ENCODE data around the gene IST1.

Gene IST1

DNA sequence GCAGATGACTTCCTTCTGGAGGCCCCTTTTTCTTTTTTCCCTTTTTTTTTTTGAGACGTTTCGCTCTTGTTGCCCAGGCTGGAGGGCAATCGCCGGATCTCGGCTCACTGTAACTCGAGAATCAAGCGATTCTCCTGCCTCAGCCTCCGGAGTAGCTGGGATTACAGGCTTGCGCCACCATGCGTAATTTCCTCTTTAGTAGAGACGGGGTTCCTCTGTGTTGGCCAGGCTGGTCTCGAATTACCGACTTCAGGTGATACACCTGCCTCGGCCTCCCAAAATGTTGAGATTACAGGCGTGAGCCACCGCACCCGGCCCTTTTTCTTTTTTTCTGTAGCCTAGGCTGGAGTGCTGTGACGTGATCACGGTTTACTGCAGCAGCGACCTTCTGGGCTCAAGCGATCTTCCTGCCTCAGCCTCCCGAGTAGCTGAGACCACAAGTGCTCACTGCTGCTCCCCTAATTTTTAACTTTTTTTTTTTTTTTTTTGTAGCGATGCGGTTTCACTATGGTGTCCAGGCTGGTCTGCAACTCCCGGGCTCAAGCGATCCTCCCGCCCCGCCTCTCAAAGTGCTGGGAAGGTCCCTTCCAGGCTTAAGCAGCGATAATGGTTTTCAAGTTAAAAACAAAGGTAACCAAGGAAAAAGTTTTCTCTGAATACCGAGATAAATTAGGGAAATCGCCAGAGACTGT, 956 bp upstream of the IST1 start:
- H3K4me3 ChIP-seq (ENCODE audit: low read depth, low read length): peak overlapping the region; percentile 98
- no peak for TF ChIP-seq CTCF (IDR thresholded peaks at IDR 0.05; ENCODE audit: low read depth, low read length)

- peak overlapping the region; percentile 98 for H3K4me3 ChIP-seq (ENCODE audit: low read depth, low read length)
- TF ChIP-seq CTCF (IDR thresholded peaks at IDR 0.05; ENCODE audit: low read depth, low read length): no peak
Observed at GRCh38 chr16:71895679-71896365, 491 bp downstream of the IST1 start.

- no peak for TF ChIP-seq CTCF (IDR thresholded peaks at IDR 0.05; ENCODE audit: low read depth, low read length)
- H3K4me3 ChIP-seq (ENCODE audit: low read depth, low read length): peak overlapping the region; percentile 98
Observed at GRCh38 chr16:71896764-71897368, 1.5 kb downstream of the IST1 start.

DNA sequence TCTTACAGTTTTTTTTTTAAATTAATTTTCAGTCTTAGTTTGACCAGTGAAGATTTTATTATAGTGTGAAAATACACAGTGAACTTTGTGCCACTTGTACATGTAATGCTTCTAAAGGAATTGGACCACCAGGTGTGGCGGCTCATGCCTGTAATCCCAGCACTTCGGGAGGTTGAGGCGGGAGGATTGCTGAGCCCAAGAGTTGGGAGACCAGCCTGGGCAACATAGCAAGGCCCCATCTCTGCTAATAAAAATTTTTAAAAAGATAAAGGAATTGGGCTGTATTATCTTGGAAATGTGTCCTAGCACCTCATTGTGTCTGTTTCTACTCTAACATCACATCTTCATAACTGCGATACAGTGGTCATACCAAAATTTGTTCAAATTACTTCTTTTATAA, 3.8 kb downstream of the IST1 start:
- H3K4me3 ChIP-seq (ENCODE audit: low read depth, low read length): no peak overlapping the region
- no peak for TF ChIP-seq CTCF (IDR thresholded peaks at IDR 0.05; ENCODE audit: low read depth, low read length)

DNA sequence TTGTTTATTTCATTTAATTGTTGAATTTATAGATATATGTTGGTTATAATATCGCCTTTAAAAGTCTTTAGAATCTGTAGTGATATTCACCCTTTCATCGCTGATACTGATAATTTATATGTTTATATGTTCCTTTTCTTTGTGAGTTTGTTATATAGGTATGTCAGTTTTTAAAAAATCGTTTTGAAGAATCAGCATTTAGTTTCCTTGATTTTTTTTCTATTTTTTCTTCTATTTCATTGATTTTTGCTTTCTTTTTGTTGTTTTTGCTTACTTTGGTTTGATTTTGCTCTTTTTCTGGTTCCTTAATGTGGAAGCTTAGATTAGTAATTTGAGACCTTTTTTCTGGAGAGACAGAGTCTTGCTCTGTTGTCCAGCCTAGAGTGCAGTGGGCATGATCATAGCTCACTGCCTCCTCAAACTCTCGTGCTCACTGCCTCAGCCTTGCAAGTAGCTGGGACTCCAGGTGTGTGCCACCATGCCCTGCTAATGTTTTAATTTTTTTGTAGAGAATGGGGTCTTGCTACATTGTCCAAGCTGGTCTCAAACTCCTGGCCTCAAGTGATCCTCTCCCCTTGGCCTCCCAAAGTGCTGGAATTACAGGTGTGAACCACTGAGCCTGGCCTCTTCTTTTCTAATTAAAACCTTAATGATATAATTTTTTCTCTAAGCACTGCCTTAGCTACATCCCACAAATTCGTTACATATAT, 7.5 kb downstream of the IST1 start:
- no peak overlapping the region for H3K4me3 ChIP-seq (ENCODE audit: low read depth, low read length)
- TF ChIP-seq CTCF (IDR thresholded peaks at IDR 0.05; ENCODE audit: low read depth, low read length): no peak

- no peak overlapping the region for H3K4me3 ChIP-seq (ENCODE audit: low read depth, low read length)
- TF ChIP-seq CTCF (IDR thresholded peaks at IDR 0.05; ENCODE audit: low read depth, low read length): no peak
Observed at GRCh38 chr16:71903608-71904007, 8.3 kb downstream of the IST1 start.
